DOHH2 (cell line): Measurements from ENCODE around the gene TREX2.

ENCODE experiments used
- H3F3A ChIP-seq: fragments of 200-600 bp; sonication (generic), shearing (Covaris generic); 2 replicates; pipeline ENCODE4 v1.6.0; 2016; ENCODE audit warnings: antibody characterized with exemption, mild to moderate bottlenecking; ENCODE audit not compliant: control insufficient read depth, insufficient read depth
- H3K27ac ChIP-seq: fragments of 200-600 bp; sonication (generic); 2 replicates; pipeline ENCODE4 v1.5.1; 2014; ENCODE audit warnings: low read depth, mild to moderate bottlenecking, low read length, moderate library complexity
- H3K27me3 ChIP-seq: fragments of 200-600 bp; sonication (generic); 2 replicates; pipeline ENCODE4 v1.6.1; 2014; ENCODE audit warnings: mild to moderate bottlenecking, low read length, mixed read lengths; ENCODE audit not compliant: control insufficient read depth
- H3K36me3 ChIP-seq: fragments of 200-600 bp; sonication (generic); 2 replicates; pipeline ENCODE4 v1.6.1; 2014; ENCODE audit warnings: mild to moderate bottlenecking, low read length, moderate library complexity, mixed read lengths; ENCODE audit not compliant: control insufficient read depth
- H3K4me1 ChIP-seq: fragments of 200-600 bp; sonication (generic); 2 replicates; pipeline ENCODE4 v1.6.1; 2014; ENCODE audit warnings: mild to moderate bottlenecking, low read length, mixed read lengths; ENCODE audit not compliant: control insufficient read depth
- H3K4me2 ChIP-seq: fragments of 200-600 bp; sonication (generic); 2 replicates; pipeline ENCODE4 v1.6.0; 2014; ENCODE audit warnings: mild to moderate bottlenecking, low read length, moderate library complexity
- H3K4me3 ChIP-seq: fragments of 200-600 bp; sonication (generic); 2 replicates; pipeline ENCODE4 v1.5.1; 2014; ENCODE audit warnings: mild to moderate bottlenecking, low read length, mixed read lengths
- H3K79me2 ChIP-seq: fragments of 200-600 bp; sonication (generic); 2 replicates; pipeline ENCODE4 v1.6.1; 2014; ENCODE audit warnings: mild to moderate bottlenecking, low read length, mixed read lengths; ENCODE audit not compliant: control insufficient read depth
- H3K9me2 ChIP-seq: fragments of 200-600 bp; sonication (generic); replicated peaks from 2 replicates; pipeline ENCODE4 v1.6.1; 2014; ENCODE audit warnings: mild to moderate bottlenecking, low read length, mixed read lengths; ENCODE audit not compliant: control insufficient read depth
- H3K9me3 ChIP-seq: fragments of 200-600 bp; sonication (generic); 2 replicates; pipeline ENCODE4 v1.6.1; 2014; ENCODE audit warnings: antibody characterized with exemption, low read length, mixed read lengths; ENCODE audit not compliant: control insufficient read depth, insufficient read depth
- H4K20me1 ChIP-seq: fragments of 200-600 bp; sonication (generic); 2 replicates; pipeline ENCODE4 v1.6.0; 2014; ENCODE audit warnings: low read depth, mild to moderate bottlenecking, antibody characterized with exemption, low read length, moderate library complexity; ENCODE audit not compliant: control insufficient read depth, insufficient read depth
- EZH2phosphoT487 ChIP-seq: fragments of 200-600 bp; sonication (generic); IDR thresholded peaks from 2 replicates; pipeline ENCODE4 v1.6.1; 2017; ENCODE audit warnings: borderline replicate concordance, mild to moderate bottlenecking, antibody characterized with exemption, low read length, moderate library complexity, mixed read lengths
- TF ChIP-seq, protein P1 (sequence below): fragments of 200-600 bp; sonication (generic); IDR thresholded peaks from one replicate; pipeline ENCODE4 v1.5.1; 2014; ENCODE audit warnings: antibody characterized with exemption, mild to moderate bottlenecking, low read depth, low read length; ENCODE audit not compliant: poor library complexity, severe bottlenecking

TREX2 gene

DNA sequence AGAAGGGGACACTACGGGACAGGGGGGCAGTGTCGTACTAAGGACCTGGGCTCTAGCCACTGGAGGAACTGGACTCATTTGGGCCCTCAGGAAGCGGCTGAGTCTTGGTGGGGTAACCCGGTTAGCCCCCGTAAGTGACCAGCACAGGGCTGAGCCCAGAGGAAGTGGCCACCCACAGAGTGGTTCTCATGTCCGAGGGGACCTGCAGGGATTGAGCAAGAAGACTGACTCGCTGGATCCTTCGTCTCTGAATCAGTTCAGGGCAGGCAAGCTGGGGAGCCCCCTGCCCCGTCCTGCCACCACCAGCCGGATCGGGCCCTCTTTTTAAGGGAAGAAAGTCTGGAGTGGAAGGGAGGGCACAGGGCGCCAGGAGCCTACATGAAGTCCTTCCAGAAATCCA, 48.2 kb upstream of the TREX2 start:
- Histone ChIP-seq H3K4me1 (no peaks in the 10 kb centered on the region), H3K36me3 (no peaks in the 10 kb centered on the region), H3K4me2 (no peak overlapping the region), H3K9me2 (no peaks in the 10 kb centered on the region), H3K4me3 (no peak overlapping the region), H3K27ac (no peak overlapping the region), H3K9me3 (no peaks in the 10 kb centered on the region), H4K20me1 (no peaks in the 10 kb centered on the region), H3K27me3 (no peaks in the 10 kb centered on the region), H3F3A (no peaks in the 10 kb centered on the region), H3K79me2 (no peaks in the 10 kb centered on the region)
- TF ChIP-seq, protein P1, sequence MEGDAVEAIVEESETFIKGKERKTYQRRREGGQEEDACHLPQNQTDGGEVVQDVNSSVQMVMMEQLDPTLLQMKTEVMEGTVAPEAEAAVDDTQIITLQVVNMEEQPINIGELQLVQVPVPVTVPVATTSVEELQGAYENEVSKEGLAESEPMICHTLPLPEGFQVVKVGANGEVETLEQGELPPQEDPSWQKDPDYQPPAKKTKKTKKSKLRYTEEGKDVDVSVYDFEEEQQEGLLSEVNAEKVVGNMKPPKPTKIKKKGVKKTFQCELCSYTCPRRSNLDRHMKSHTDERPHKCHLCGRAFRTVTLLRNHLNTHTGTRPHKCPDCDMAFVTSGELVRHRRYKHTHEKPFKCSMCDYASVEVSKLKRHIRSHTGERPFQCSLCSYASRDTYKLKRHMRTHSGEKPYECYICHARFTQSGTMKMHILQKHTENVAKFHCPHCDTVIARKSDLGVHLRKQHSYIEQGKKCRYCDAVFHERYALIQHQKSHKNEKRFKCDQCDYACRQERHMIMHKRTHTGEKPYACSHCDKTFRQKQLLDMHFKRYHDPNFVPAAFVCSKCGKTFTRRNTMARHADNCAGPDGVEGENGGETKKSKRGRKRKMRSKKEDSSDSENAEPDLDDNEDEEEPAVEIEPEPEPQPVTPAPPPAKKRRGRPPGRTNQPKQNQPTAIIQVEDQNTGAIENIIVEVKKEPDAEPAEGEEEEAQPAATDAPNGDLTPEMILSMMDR, result no peak
- TF ChIP-seq EZH2phosphoT487, result no peak

DNA sequence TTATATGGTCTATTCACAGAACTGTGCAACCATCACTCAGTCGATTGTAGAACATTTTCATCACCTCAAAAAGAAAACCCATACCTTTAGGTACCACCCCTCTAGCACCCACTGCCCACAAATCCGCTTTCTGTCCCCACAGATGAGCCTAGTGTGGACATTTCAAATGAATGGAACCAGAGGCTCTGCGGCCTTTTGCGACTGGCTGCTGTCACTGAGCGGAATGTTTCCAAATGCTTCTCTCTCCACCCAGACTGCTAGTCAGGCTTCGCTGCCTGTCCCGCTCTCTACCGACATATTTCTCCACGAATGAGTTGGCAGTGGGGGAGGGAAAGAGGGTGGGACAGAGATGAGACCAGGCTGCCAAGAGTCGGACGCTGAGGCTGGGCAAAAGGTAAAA, 47.2 kb upstream of the TREX2 start:
- H3K9me2 ChIP-seq, result no peaks in the 10 kb centered on the region
- TF ChIP-seq, protein P1, result no peak
- no peak for TF ChIP-seq EZH2phosphoT487
- H3K4me3 ChIP-seq, result no peak overlapping the region
- no peaks in the 10 kb centered on the region for H3K4me1 ChIP-seq
- H3K9me3 ChIP-seq, result no peaks in the 10 kb centered on the region
- H3K27ac ChIP-seq, result no peak overlapping the region
- H4K20me1 ChIP-seq, result no peaks in the 10 kb centered on the region
- H3K36me3 ChIP-seq, result no peaks in the 10 kb centered on the region
- no peak overlapping the region for H3K4me2 ChIP-seq
- no peaks in the 10 kb centered on the region for H3F3A ChIP-seq
- H3K27me3 ChIP-seq, result no peaks in the 10 kb centered on the region
- no peaks in the 10 kb centered on the region for H3K79me2 ChIP-seq

DNA sequence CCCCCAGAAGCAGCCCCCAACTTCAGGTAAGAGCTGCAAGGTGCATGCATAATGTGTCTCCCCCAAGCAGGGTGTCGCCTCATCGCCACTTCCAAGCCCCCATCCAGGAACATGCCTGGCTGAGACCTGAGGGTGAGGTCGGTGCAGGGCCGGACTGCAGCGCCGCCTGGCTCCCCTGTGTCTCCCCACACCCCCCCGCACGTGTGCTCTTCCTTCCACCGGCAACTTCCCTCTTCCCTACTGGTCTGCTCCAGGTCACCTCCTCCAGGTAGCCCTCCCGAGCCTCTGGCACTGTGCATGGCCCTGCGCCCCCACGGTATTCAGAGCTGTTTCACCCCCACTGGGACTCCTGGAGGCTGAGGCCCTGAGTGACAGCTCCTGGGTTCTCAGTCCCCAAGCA, 46.7 kb upstream of the TREX2 start:
- no peaks in the 10 kb centered on the region for H3K36me3 ChIP-seq
- no peaks in the 10 kb centered on the region for H3K4me1 ChIP-seq
- no peaks in the 10 kb centered on the region for H3F3A ChIP-seq
- no peak overlapping the region for H3K4me3 ChIP-seq
- no peaks in the 10 kb centered on the region for H3K27me3 ChIP-seq
- TF ChIP-seq, protein P1, result no peak
- TF ChIP-seq EZH2phosphoT487, result no peak
- no peak overlapping the region for H3K27ac ChIP-seq
- H3K9me3 ChIP-seq, result no peaks in the 10 kb centered on the region
- no peaks in the 10 kb centered on the region for H4K20me1 ChIP-seq
- no peak overlapping the region for H3K4me2 ChIP-seq
- no peaks in the 10 kb centered on the region for H3K9me2 ChIP-seq
- H3K79me2 ChIP-seq, result no peaks in the 10 kb centered on the region

DNA sequence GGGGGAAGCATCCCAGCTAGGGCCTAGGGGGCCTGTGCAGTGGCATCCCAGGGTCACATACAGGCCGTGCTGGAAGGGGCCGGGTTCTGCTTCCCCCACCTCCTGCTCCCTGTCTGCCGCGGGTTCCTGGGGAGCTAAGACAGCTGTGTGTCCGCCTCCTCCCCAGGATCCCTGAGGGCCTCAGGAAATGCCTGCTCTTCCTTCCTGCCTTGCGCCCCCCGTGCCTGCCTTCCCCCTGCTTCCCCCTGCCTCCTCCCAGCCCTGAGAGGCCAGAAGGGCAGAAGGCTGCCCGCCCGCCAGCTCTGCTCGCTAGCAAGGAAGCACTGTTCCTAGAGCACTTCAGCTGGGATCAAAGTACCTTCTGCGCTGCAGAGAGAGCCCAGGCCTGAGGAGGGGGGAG, 46.1 kb upstream of the TREX2 start:
- Histone ChIP-seq H3K27me3 (no peaks in the 10 kb centered on the region), H3K4me3 (no peak overlapping the region), H3K36me3 (no peaks in the 10 kb centered on the region), H3K9me3 (no peaks in the 10 kb centered on the region), H3K79me2 (no peaks in the 10 kb centered on the region), H3K4me1 (no peaks in the 10 kb centered on the region), H3F3A (no peaks in the 10 kb centered on the region), H3K27ac (no peak overlapping the region), H3K9me2 (no peaks in the 10 kb centered on the region), H3K4me2 (no peak overlapping the region), H4K20me1 (no peaks in the 10 kb centered on the region)
- TF ChIP-seq EZH2phosphoT487, result no peak
- TF ChIP-seq, protein P1, result no peak
